Right renal pelvis (tissue), 4 donors: ENCODE measurements around the gene AQP12A. TPM values are rescaled to one million over a fixed set of nuclear protein-coding genes. Genes with fewer than 3 reads are reported as not detected.

Source experiments
- DNase-seq, 4 donors: peaks; one replicate each; pipeline ENCODE4 v3.0.0-alpha.2; 2013; ENCODE audit warnings: low read depth in 4 of 4, low spot score in 3 of 4, missing footprints in 1 of 4
- polyA plus RNA-seq, 4 donors: library from polyadenylated mRNA; unstranded; fragments of 120-200 nt; gene quantifications; one replicate each; pipeline ENCODE4 v1.2.1, GENCODE V29; 2013; ENCODE audit not compliant: insufficient read length in 4 of 4

Gene AQP12A
- polyA plus RNA-seq, 4 donors, result 0.97 to 1.6 (median 1.0) TPM; not detected in 1

- no peak for DNase-seq
These were observed 28.2 kb downstream of the AQP12A start for GRCh38 chr2:240719676-240720545.

DNA sequence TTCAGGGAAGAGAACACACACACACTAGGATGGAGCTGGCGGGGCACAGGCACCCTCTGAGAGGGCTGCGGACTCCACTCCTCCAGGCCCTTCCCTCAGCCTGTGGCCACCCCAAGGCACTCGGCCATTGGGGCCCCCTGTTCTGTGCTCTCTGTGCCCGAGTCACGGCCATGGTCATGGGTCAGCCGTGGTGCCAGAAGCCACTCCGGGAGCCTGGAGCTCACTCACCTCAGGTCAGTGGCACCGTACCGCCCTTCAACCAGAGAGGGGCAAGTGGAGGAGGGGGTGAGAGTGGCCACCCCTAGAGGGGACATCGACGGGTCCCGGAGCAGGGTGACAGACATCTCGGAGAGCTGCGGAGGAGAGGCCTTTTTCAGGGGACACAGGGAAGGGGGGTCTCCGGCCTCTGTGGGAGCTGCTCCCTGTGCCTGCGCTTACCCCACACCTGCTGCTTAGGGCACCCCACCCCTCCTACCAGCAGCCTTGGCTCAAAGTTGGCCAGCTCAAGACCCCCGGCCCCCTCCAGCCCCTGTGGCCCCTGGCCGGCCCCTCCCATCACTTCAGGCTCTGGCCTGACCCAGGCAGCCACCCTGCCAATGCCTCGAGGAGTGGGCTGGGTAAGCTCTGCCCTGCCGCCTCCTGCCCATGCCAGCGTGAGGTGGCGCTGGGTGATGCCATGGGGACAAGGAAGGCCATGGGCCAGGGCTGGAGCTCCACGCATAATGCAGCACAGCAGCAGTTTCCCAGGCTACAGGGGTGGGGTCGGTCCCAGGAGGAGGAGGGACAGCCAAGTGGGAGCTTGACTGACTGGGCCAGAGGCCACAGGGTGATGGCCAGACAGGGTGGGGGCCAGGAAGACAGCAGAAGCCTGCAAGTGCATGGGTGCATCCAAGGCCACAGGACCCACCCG, 29.3 kb downstream of the AQP12A start:
- DNase-seq, result no peak

DNA sequence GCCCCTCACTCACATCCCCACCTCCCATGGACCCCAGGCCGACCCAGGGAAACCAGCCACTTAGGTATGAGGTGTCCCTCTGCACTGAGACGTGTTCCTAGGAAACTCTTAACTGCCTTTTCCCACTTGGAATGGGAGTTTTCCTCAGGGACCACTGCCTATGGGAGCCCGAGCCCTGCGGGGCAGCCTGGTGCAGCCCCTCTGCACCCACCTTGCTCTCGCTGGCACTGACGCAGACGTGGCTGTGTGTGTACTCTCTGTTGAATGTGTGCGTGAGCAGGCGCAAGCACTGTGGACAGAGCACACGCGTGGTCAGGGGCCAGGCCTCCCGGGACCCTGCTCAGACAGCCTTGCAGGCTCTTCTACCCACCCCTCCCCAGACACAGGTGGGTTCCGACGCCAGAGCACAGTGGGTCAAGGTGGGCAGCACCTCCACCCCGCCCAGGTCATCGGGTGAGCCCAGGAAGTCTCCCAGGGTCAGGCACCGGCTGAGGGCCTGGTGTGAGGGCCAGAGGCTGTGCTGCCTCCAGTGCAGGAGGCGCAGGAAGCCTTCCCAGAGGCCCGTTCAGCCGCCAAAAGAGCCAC, 30.0 kb downstream of the AQP12A start:
- no peak for DNase-seq

DNA sequence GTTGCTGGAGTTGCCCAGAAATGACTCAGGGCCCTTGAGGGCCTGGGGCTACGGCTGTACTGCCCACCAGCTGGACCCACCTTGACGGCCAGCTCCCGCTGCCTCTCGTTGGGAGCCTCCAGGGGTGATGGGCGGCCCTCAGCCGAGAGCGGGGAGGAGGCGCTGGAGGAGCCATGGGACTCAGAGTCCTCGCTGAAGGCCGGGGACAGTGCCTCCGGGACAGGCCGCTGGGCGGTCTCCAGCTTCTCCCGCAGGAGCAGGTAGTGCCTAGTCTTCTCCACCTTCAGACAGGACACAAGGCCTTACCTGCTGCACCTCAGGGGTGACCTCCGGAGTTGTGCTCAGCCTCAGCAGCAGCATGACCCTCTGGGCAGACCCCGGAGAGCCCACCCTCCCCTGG, 30.7 kb downstream of the AQP12A start:
- DNase-seq, result no peak

GRCh38 chr2:240722796-240723735, 31.4 kb downstream of the AQP12A start:
- no peak for DNase-seq

- no peak for DNase-seq
These were observed 32.2 kb downstream of the AQP12A start for GRCh38 chr2:240723851-240724250.

GRCh38 chr2:240724431-240724830, 32.8 kb downstream of the AQP12A start:
- no peak for DNase-seq

DNA sequence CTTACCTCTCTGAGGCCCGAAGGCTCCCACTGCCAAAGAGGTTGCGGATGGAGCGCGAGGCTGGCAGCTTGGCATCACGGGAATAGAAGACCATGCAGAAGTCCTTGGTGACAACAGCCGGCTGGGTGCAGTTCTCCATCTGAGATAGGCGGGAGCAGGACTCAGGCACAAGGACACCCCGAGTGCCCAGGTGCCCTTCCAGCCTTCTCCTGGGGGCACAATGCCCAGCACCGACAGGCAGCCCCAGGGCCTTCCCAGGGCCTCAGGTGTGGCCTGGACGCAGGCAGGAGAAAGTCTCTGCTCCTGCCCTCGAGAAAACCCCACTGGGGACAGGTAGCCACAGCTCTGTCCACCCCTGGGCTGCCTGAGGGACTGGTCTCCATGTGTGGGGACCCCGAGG, 33.6 kb downstream of the AQP12A start:
- no peak for DNase-seq

DNA sequence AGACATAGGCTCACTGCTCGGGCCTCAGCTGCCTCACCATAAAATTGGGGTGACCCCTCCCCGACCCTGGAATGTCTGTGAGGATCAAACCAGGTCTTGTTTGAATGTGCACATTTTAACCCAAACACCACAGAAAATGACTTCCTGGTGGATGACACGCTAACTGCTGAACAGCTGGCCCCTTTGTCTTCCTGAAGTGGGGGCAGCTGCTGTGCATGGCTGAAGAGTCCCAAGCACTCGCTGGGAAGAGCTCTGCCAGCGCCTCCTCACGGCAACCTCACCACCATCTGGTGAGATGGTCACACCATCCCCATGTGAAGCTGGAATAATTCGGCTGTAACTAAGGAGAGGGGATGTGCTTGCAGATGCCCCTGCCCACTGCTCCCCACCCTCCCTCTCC, 34.0 kb downstream of the AQP12A start:
- no peak for DNase-seq

GRCh38 chr2:240726876-240727275, 35.2 kb downstream of the AQP12A start:
- DNase-seq, result no peak

DNA sequence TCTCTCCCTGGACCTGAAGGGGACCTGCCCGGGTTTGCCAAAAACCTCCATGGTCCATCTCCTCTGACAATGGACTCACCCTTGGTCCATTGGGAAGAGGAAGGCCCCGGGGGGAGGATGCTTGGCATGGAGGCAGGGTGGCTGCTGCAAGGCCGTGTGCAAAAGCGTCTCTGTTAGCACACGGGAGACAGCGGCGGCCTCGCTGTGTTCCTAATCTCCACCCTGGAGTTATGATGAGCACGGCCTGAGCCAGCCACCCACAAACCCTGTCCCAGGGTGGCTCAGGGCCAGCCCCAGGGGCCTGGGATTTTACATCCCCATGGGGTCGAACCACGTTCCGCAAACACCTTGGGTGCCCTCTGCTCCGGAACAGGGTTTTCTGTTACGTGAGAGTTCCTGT, 35.8 kb downstream of the AQP12A start:
- DNase-seq, result no peak

- no peak for DNase-seq
These were observed 36.2 kb downstream of the AQP12A start for GRCh38 chr2:240727913-240728312.

GRCh38 chr2:240728361-240728760, 36.7 kb downstream of the AQP12A start:
- no peak for DNase-seq

DNA sequence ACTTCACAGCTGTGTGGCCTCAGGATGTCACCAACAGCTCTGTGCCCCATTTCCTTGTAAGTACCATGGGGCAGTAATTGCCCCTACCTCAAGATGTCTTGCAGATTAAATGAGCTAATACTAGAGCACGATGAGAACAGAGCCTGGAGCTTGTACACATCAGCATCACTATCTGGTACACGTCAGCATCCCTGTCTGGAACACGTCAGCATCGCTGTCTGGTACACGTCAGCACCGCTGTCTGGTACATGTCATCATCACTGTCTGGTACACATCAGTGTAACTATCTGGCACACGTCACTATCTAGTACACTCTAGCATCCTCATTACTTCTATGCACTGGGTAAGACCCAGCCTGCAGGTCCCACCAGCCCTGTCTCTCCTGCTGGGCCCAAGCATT, 37.2 kb downstream of the AQP12A start:
- no peak for DNase-seq

DNA sequence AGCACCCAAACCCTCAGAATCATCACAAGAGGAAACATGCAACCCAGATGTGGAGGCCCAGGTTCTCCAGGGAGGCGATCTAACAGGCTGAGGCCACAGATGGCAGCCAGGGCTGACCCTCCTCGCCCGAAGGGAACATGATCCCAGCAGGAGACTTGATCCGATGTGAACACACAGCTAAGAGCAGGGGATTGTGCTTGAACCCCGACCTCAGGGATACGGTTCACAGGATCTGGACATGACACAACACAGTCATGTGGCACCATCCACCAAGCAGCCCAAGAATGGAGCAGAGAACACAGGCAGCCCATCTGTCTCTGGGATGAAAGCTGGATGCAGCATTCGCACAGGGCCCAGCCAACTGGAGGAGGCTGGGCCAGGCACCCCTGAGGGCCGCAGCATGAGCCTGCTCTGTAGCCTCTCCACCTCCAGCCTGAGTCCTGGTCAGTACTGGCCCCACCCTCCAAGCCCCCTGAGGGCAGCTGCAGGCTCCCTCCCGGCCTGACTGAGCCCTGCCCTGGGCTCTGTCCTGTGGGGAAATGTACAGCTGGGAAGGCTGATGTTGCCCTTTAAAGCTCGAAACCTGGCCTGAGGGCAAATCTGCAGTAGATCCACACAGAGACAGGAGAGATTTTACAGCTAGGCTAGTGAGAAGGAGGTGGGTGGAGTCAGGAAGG, 39.0 kb downstream of the AQP12A start:
- no peak for DNase-seq

DNA sequence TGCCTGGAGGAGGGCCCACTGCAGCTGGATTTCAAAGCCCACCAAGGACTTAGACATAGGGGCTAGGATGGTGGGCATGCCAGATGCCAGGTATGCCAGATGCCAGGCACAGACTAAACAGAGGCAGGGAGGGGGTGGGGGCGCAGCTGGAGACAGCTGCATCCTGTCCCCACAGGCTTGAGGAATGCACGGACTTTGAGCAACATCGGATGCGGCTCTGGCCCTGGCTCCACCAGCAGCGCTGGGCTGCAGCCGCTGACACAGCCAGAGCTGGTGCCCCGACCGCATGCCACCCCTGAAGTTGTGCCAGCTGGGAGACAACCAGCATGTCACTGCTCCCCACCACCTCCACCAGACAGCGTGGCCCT, 39.5 kb downstream of the AQP12A start:
- DNase-seq, result no peak

DNA sequence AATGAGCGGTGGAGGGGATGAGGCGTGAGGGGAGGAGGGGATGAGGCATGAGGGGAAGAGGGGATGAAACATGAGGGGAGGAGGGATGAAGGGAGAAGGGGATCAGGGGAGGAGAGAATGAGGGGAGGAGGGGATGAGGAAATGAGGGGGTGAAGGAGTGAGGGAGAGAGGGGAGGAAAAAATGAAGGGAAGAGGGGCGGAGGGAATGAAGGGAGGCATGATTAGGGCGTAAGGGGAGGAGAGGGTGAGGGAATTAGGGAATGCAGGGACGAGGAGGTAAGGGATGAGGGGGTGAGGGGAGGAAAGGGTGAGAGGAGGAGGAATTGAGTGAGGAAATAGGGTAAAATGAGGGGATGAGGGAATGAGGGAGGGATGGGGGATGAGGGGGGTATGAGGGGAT, 40.5 kb downstream of the AQP12A start:
- no peak for DNase-seq

GRCh38 chr2:240732911-240733622, 41.4 kb downstream of the AQP12A start:
- DNase-seq, result no peak
